Astrocyte (in vitro differentiated cells and primary cell): Measurements from ENCODE around the gene CACNA1D.

ENCODE experiments used
- EZH2 ChIP-seq: IDR thresholded peaks from 2 replicates; pipeline ENCODE4 v1.6.1; 2012; ENCODE audit warnings: mild to moderate bottlenecking, low read length, inconsistent platforms; ENCODE audit not compliant: insufficient read depth
- TF ChIP-seq, protein P1 (sequence below): IDR thresholded peaks from 2 replicates; pipeline ENCODE4 v1.5.1; 2011; ENCODE audit warnings: low read depth, mild to moderate bottlenecking, inconsistent platforms, low read length, moderate library complexity; ENCODE audit not compliant: insufficient read depth

DNA sequence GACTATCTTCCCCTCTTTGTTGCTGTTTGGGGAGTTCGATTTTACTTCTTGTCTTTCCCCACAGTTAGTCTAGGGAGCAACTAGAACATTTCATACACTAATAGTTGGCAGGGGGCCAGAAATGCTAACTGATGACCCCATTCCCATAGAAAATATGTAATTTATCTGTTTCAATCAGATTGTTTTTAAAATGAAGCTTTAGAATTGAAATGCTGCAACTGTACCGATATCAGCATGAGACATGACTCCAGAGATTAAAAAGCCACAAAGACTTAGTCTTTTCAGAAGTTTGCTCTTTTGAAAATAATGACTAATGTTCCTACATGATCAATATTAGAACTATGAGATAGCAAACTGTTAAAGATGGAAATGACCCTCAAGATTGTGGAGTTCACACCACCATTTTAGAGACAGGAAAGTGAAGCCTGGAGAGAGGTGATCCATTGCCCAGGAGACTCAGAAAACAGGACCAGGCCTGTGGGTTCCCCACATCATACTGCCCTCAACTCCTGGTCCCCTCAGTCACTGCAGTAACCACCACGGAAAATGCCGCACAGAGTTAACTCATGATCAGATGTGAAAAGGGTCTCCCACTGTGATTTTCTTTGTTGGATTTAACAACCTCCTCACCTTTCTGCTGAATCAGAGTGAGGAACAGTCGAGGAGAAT, 221.5 kb downstream of the CACNA1D start:
- TF ChIP-seq, protein P1, sequence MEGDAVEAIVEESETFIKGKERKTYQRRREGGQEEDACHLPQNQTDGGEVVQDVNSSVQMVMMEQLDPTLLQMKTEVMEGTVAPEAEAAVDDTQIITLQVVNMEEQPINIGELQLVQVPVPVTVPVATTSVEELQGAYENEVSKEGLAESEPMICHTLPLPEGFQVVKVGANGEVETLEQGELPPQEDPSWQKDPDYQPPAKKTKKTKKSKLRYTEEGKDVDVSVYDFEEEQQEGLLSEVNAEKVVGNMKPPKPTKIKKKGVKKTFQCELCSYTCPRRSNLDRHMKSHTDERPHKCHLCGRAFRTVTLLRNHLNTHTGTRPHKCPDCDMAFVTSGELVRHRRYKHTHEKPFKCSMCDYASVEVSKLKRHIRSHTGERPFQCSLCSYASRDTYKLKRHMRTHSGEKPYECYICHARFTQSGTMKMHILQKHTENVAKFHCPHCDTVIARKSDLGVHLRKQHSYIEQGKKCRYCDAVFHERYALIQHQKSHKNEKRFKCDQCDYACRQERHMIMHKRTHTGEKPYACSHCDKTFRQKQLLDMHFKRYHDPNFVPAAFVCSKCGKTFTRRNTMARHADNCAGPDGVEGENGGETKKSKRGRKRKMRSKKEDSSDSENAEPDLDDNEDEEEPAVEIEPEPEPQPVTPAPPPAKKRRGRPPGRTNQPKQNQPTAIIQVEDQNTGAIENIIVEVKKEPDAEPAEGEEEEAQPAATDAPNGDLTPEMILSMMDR: no peak
- TF ChIP-seq EZH2: no peak
